IMR-90 (cell line): ENCODE measurements around the gene UBR4. TPM values are rescaled to one million over a fixed set of nuclear protein-coding genes. Genes with fewer than 3 reads are reported as not detected.

Experiments
- ATAC-seq: fragments of 200-7000 bp; cut with Tn5 transposase; 2 replicates; pipeline ENCODE4 v1.9.1; 2020; ENCODE audit warnings: low read depth, mild to moderate bottlenecking, moderate library complexity
- BruUV-seq: library from RNA; stranded (reverse); fragments of 400-500 nt; replicated peaks from 2 replicates; lab custom pipeline; 2021; lab: Mats Ljungman, UMichigan
- CTCF ChIA-PET: fragments of 300-600 bp; formaldehyde crosslinking; extraction: SDS; loops from one replicate; lab custom pipeline; 2021; ENCODE audit warnings: antibody characterized with exemption; lab: Yijun Ruan, JAX
- POLR2A ChIA-PET: fragments of 300-600 bp; sonication (Branson Sonifier 250); formaldehyde crosslinking; loops from one replicate; lab custom pipeline; 2022; ENCODE audit warnings: antibody characterized with exemption; ENCODE audit not compliant: unreplicated experiment; lab: Charles Lee
- DNase-seq: peaks from one replicate; pipeline ENCODE4 v3.0.0; 2013
- H2AFZ ChIP-seq: replicated peaks from 2 replicates; pipeline ENCODE3; 2013; ENCODE audit warnings: low read length, mild to moderate bottlenecking; ENCODE audit not compliant: poor library complexity
- H2AK5ac ChIP-seq: 2 replicates; pipeline ENCODE4 v1.6.1; 2013; ENCODE audit warnings: low read depth, low read length, inconsistent platforms
- H2AK9ac ChIP-seq: replicated peaks from 2 replicates; pipeline ENCODE3; 2013; ENCODE audit warnings: mild to moderate bottlenecking, low read depth, low read length, moderate library complexity; ENCODE audit not compliant: poor library complexity
- H2BK120ac ChIP-seq: 2 replicates; pipeline ENCODE4 v1.6.1; 2013; ENCODE audit warnings: low read depth, low read length, inconsistent platforms
- H2BK15ac ChIP-seq: 3 replicates; pipeline ENCODE4 v1.6.1; 2013; ENCODE audit warnings: low read depth, low read length, inconsistent platforms
- H2BK20ac ChIP-seq: 2 replicates; pipeline ENCODE4 v1.6.1; 2013; ENCODE audit warnings: low read depth, mild to moderate bottlenecking, inconsistent platforms, low read length, moderate library complexity
- H2BK5ac ChIP-seq: 2 replicates; pipeline ENCODE4 v1.6.1; 2013; ENCODE audit warnings: mild to moderate bottlenecking, low read depth, low read length, inconsistent platforms; ENCODE audit not compliant: poor library complexity, severe bottlenecking
- H3K14ac ChIP-seq: replicated peaks from 2 replicates; pipeline ENCODE4 v1.6.1; 2013; ENCODE audit warnings: low read depth, low read length, inconsistent platforms
- H3K18ac ChIP-seq: 2 replicates; pipeline ENCODE4 v1.6.1; 2013; ENCODE audit warnings: low read depth, low read length, control low read depth
- H3K23ac ChIP-seq: 2 replicates; pipeline ENCODE4 v1.6.1; 2013; ENCODE audit warnings: low read depth, low read length, inconsistent platforms
- H3K27ac ChIP-seq: 2 replicates; pipeline ENCODE4 v1.5.1; 2013; ENCODE audit warnings: mild to moderate bottlenecking, control low read depth, low read length; ENCODE audit not compliant: insufficient read depth
- H3K27me3 ChIP-seq: 2 replicates; pipeline ENCODE4 v1.6.1; 2013; ENCODE audit warnings: low read length; ENCODE audit not compliant: control insufficient read depth, insufficient read depth
- H3K36me3 ChIP-seq: 2 replicates; pipeline ENCODE4 v1.6.1; 2013; ENCODE audit warnings: low read length, mixed read lengths; ENCODE audit not compliant: control insufficient read depth, insufficient read depth
- H3K4ac ChIP-seq: 2 replicates; pipeline ENCODE4 v1.6.1; 2013; ENCODE audit warnings: low read depth, low read length, inconsistent platforms
- H3K4me1 ChIP-seq: 2 replicates; pipeline ENCODE4 v1.6.1; 2013; ENCODE audit warnings: low read length, mixed read lengths; ENCODE audit not compliant: control insufficient read depth, insufficient read depth
- H3K4me2 ChIP-seq: 2 replicates; pipeline ENCODE4 v1.6.1; 2013; ENCODE audit warnings: low read depth, mild to moderate bottlenecking, control low read depth, low read length, moderate library complexity
- H3K4me3 ChIP-seq: 2 replicates; pipeline ENCODE4 v1.5.1; 2013; ENCODE audit warnings: low read depth, mild to moderate bottlenecking, control low read depth, low read length, moderate library complexity; ENCODE audit not compliant: insufficient read depth
- H3K56ac ChIP-seq: 2 replicates; pipeline ENCODE4 v1.6.1; 2013; ENCODE audit warnings: low read length, inconsistent platforms; ENCODE audit not compliant: insufficient read depth; ENCODE audit errors: extremely low read depth
- H3K79me1 ChIP-seq, 2 experiments: 2 replicates each; pipeline ENCODE4 v1.6.1; 2013; ENCODE audit warnings: low read length in 2 of 2, inconsistent platforms in 1 of 2, low read depth in 1 of 2
- H3K9ac ChIP-seq: 2 replicates; pipeline ENCODE4 v1.6.1; 2013; ENCODE audit warnings: low read depth, low read length, control low read depth
- H3K9me1 ChIP-seq: 2 replicates; pipeline ENCODE4 v1.6.1; 2013; ENCODE audit warnings: low read length, inconsistent platforms; ENCODE audit not compliant: insufficient read depth
- H3K9me3 ChIP-seq: 2 replicates; pipeline ENCODE4 v1.6.1; 2013; ENCODE audit warnings: low read length; ENCODE audit not compliant: control insufficient read depth, insufficient read depth
- H4K20me1 ChIP-seq: 2 replicates; pipeline ENCODE4 v1.6.1; 2013; ENCODE audit warnings: low read length, inconsistent platforms; ENCODE audit not compliant: insufficient read depth
- H4K5ac ChIP-seq: 2 replicates; pipeline ENCODE4 v1.6.1; 2013; ENCODE audit warnings: mild to moderate bottlenecking, low read depth, low read length, control low read depth
- H4K8ac ChIP-seq, 2 experiments: 2 replicates each; pipeline ENCODE4 v1.6.1; 2013; ENCODE audit warnings: low read depth in 2 of 2, low read length in 2 of 2, control low read depth in 1 of 2, inconsistent platforms in 1 of 2
- H4K91ac ChIP-seq: 2 replicates; pipeline ENCODE4 v1.6.1; 2013; ENCODE audit warnings: low read depth, low read length, inconsistent platforms; ENCODE audit not compliant: insufficient read depth
- MAFK ChIP-seq: IDR thresholded peaks from 2 replicates; pipeline ENCODE4 v1.6.1; 2012; ENCODE audit warnings: low read depth, low read length, improper control_type of control experiment
- POLR2A ChIP-seq: IDR thresholded peaks from 2 replicates; pipeline ENCODE4 v1.6.1; 2012; ENCODE audit warnings: mild to moderate bottlenecking, low read depth, low read length
- WGBS, 2 experiments: methylation state at CpG; one replicate each; pipeline versions ENCODE4 v1.1.5 to v1.1.7; 2013; ENCODE audit warnings: missing lambda C conversion rate in 2 of 2; ENCODE audit not compliant: insufficient read length in 1 of 2; ENCODE audit errors: extremely low coverage in 2 of 2; 5-methylcytosine and 5-hydroxymethylcytosine counted together
- dilution Hi-C: fragments of 300-500 bp; cut with HindIII; formaldehyde crosslinking; loops from one replicate; pipeline ENCODE4 v1.14.3; 2018; ENCODE audit warnings: low sequenced_read_pairs; ENCODE audit not compliant: unreplicated experiment
- in situ Hi-C: fragments of 300-500 bp; cut with MboI; formaldehyde crosslinking; loops from 3 replicates; pipeline ENCODE4 v1.14.3; 2019; ENCODE audit warnings: low sequenced_read_pairs, inconsistent platforms, mixed read lengths
- intact Hi-C: fragments of 100-400 bp; cut with micrococcal nuclease; formaldehyde crosslinking; loops from 2 replicates; pipeline ENCODE4 v1.10.0; 2022
- polyA plus RNA-seq, 3 experiments: library from polyadenylated mRNA; depleted of rRNA; stranded (reverse); fragments of >200 nt; gene quantifications; 2 replicates each; pipeline ENCODE4 v1.2.3, GENCODE V29; 2012; ENCODE audit warnings: low replicate concordance in 1 of 3
- total RNA-seq: library from RNA; depleted of rRNA; stranded (reverse); fragments of >200 nt; gene quantifications from 2 replicates; pipeline ENCODE4 v1.2.3, GENCODE V29; 2012
- TF ChIP-seq, protein P1 (sequence below): fragments of 150-350 bp; IDR thresholded peaks from 2 replicates; pipeline ENCODE4 v1.6.1; 2017; ENCODE audit warnings: mild to moderate bottlenecking, antibody characterized with exemption, low read length, low read depth

Gene UBR4
- total and polyA plus RNA-seq, 2 of the 4 experiments (the other 2 are of a cell fraction), result 87.8 to 121 TPM

DNA sequence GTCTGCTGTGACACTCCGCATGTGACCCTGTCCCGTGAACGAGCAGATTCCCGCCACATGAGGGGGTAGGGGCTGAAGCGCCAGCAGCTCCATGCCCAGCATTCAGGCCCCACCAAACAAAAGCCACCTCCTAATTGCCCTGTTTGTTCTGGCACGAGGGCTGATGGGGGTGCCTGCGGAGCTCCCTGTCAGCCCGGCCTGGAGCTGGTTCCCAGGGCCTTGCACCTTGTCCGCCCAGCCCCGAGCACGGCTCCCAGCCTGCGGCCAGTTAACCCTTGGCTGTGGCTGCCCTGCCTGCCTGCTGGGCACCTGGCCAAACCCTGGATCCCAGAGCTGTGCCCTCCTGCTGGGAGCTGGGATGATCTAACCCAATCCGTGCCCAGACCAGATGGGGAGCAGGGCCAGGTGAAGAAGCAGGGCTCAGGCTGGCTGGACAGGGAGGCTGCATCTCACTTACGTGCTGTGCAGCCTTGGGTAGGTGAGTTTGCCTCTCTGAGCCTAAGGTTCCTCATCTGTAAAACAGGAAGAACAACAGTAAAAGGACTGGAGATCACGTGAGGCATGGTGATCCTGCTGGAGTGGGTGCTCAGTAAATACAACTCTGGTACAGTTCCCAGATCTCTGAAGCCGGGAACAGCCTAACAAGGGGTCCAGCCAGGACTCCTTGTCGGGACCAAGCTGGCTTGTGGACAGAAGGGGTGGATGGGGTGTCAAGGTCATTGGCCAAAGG, 142.7 kb downstream of the UBR4 start:
- H3K27ac ChIP-seq, result no peak overlapping the region
- H3K56ac ChIP-seq, result no peak overlapping the region
- H2AK5ac ChIP-seq, result peak overlapping the region; percentile 67
- no peak overlapping the region for H3K18ac ChIP-seq
- no peaks in the 10 kb centered on the region for H3K27me3 ChIP-seq
- intact Hi-C loops, result no loop called here
- no peak overlapping the region for H4K8ac ChIP-seq
- H3K9me3 ChIP-seq, result no peaks in the 10 kb centered on the region
- no peak overlapping the region for H3K4ac ChIP-seq
- H2BK120ac ChIP-seq, result peak overlapping the region; percentile 46; the same call in 1 of the 2 replicates
- no peak overlapping the region; the same call in 1 of the 2 replicates for H3K14ac ChIP-seq
- DNase-seq, result no peak
- POLR2A ChIA-PET, result no interaction called here
- ATAC-seq, result no peak
- CTCF ChIA-PET, result no interaction called here
- peak overlapping the region; percentile 20 for H2AK9ac ChIP-seq
- TF ChIP-seq POLR2A (no peak), MAFK (no peak)
- TF ChIP-seq, protein P1, sequence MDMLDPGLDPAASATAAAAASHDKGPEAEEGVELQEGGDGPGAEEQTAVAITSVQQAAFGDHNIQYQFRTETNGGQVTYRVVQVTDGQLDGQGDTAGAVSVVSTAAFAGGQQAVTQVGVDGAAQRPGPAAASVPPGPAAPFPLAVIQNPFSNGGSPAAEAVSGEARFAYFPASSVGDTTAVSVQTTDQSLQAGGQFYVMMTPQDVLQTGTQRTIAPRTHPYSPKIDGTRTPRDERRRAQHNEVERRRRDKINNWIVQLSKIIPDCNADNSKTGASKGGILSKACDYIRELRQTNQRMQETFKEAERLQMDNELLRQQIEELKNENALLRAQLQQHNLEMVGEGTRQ, result peak; percentile 29; the same call in 1 of the 2 replicates
- H4K5ac ChIP-seq, result no peak overlapping the region
- no peak overlapping the region for H3K9ac ChIP-seq
- 0 out of 2 replicates have a peak, but pooled peaks cover 1% of the 10 kb centered on the region for H3K36me3 ChIP-seq
- H3K4me3 ChIP-seq, result no peak overlapping the region
- WGBS, 2 experiments, result 57% methylated on average over 5 of the region's 17 CpGs; no CpG with 5 or more reads in 1 of the 2 experiments
- peak overlapping the region; percentile 52 for H2AFZ ChIP-seq
- H3K79me1 ChIP-seq, result no peaks in the 10 kb centered on the region
- no TSS peak for BruUV-seq
- no peak overlapping the region for H4K91ac ChIP-seq
- H3K23ac ChIP-seq, result no peak overlapping the region
- no peak overlapping the region for H3K4me2 ChIP-seq
- in situ Hi-C loops, result no loop called here
- H2BK5ac ChIP-seq, result no peak overlapping the region
- H2BK20ac ChIP-seq, result no peak overlapping the region; the same call in 1 of the 2 replicates
- no peaks in the 10 kb centered on the region for H3K9me1 ChIP-seq
- H4K20me1 ChIP-seq, result no peaks in the 10 kb centered on the region; the same call in 1 of the 2 replicates
- no peak overlapping the region for H2BK15ac ChIP-seq
- peaks cover 2% of the 10 kb centered on the region; the same call in 1 of the 2 replicates for H3K4me1 ChIP-seq
- dilution Hi-C loops, result no loop called here
